Fibroblast of lung (primary cell): Measurements from ENCODE around the gene IL17C. TPM values are rescaled to one million over a fixed set of nuclear protein-coding genes. Genes with fewer than 3 reads are reported as not detected.

Experiments
- DNase-seq, 2 donors: peaks; one replicate each; pipeline versions ENCODE4 v3.0.0 to v3.0.0-alpha.2; 2010; ENCODE audit warnings: low read depth in 2 of 2
- H2AFZ ChIP-seq: 2 replicates; pipeline ENCODE4 v1.5.1; 2012; ENCODE audit warnings: low read length, control low read depth, inconsistent platforms
- H3K27ac ChIP-seq: 2 replicates; pipeline ENCODE4 v1.5.1; 2011; ENCODE audit warnings: low read length, control low read depth; ENCODE audit not compliant: insufficient read depth
- H3K27me3 ChIP-seq: 2 replicates; pipeline ENCODE4 v1.5.1; 2011; ENCODE audit warnings: mild to moderate bottlenecking, low read length; ENCODE audit not compliant: control insufficient read depth, insufficient read depth
- H3K36me3 ChIP-seq: 2 replicates; pipeline ENCODE4 v1.5.1; 2011; ENCODE audit warnings: low read length; ENCODE audit not compliant: control insufficient read depth, insufficient read depth
- H3K4me1 ChIP-seq: 2 replicates; pipeline ENCODE4 v1.5.1; 2011; ENCODE audit warnings: low read length; ENCODE audit not compliant: control insufficient read depth, insufficient read depth; ENCODE audit errors: extremely low read depth
- H3K4me2 ChIP-seq: 2 replicates; pipeline ENCODE4 v1.5.1; 2011; ENCODE audit warnings: low read length, control low read depth; ENCODE audit not compliant: insufficient read depth; ENCODE audit errors: extremely low read depth
- H3K4me3 ChIP-seq, 4 experiments: fragments of 200-600 bp in 1 of 4; sonication (generic) in 1 of 4; replicated peaks in 1 of 4; 2 replicates each; pipeline ENCODE4 v1.5.1; 2011 to 2016; ENCODE audit warnings: low read length in 4 of 4, low read depth in 3 of 4, mild to moderate bottlenecking in 3 of 4, control low read depth in 2 of 4, inconsistent platforms in 1 of 4, mixed read lengths in 1 of 4; ENCODE audit not compliant: insufficient read depth in 1 of 4; ENCODE audit errors: control extremely low read depth in 1 of 4
- H3K79me2 ChIP-seq: 2 replicates; pipeline ENCODE4 v1.5.1; 2012; ENCODE audit warnings: mild to moderate bottlenecking, low read length, inconsistent platforms; ENCODE audit not compliant: control insufficient read depth, insufficient read depth
- H3K9ac ChIP-seq: 2 replicates; pipeline ENCODE4 v1.5.1; 2011; ENCODE audit warnings: mild to moderate bottlenecking, low read length, control low read depth; ENCODE audit not compliant: insufficient read depth
- H3K9me3 ChIP-seq: 2 replicates; pipeline ENCODE4 v1.5.1; 2012; ENCODE audit warnings: low read depth, low read length; ENCODE audit not compliant: control insufficient read depth, insufficient read depth
- H4K20me1 ChIP-seq: 2 replicates; pipeline ENCODE4 v1.5.1; 2011; ENCODE audit warnings: low read length; ENCODE audit not compliant: control insufficient read depth, insufficient read depth; ENCODE audit errors: extremely low read depth
- EZH2 ChIP-seq: IDR thresholded peaks from 2 replicates; pipeline ENCODE4 v1.5.1; 2012; ENCODE audit warnings: low read length, control low read depth, mild to moderate bottlenecking; ENCODE audit errors: missing control alignments
- polyA plus RNA-seq, 2 donors: library from polyadenylated mRNA; depleted of rRNA in 1 of 2; stranded (reverse) in 1 of 2; unstranded in 1 of 2; fragments of >200 nt; gene quantifications; 2 replicates each; pipeline ENCODE4 v1.2.1, GENCODE V29; 2011 to 2012; ENCODE audit warnings: missing spikeins in 1 of 2
- total RNA-seq: library from RNA; depleted of rRNA; stranded (reverse); fragments of >200 nt; gene quantifications from 2 replicates; pipeline ENCODE4 v1.2.1, GENCODE V29; 2014
- TF ChIP-seq, protein P1 (sequence below), 2 donors: IDR thresholded peaks in 1 of 2; conservative IDR thresholded peaks in 1 of 2; 1 replicate in 1 of 2; 2 replicates in 1 of 2; pipeline ENCODE4 v1.5.1; 2011 to 2012; ENCODE audit warnings: low read length in 2 of 2, control low read depth in 1 of 2, inconsistent platforms in 1 of 2, low read depth in 1 of 2, mild to moderate bottlenecking in 1 of 2

Gene IL17C
- total and polyA plus RNA-seq, 2 donors (not counting 1 experiment from before 2014, with no cell fraction given): not detected

DNA sequence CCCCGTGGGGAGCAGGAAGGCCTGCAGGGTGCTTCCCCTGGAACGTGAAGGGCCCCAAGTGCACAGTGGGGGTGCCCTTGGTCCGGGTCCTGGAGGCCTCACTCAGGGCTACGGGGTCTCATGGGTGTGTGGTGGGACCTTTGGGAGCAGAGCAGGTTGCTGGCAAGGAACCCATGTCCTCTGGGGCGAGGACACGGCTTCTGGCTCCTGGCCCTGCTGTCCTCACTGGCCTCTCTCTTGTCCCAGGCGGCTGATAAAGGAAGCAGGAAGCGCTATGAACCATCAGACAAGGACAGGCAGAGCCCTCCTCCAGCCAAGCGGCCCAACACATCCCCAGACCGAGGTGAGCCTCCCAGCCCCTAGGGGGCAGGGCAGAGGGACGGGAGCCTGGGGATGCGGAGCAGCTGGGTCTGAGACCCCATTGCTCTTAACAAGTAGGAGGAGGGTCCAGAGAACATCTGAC is 9.8 kb upstream of the IL17C start:
- Histone ChIP-seq H3K9ac (no peak overlapping the region), H3K27me3 (no peaks in the 10 kb centered on the region), H3K79me2 (no peaks in the 10 kb centered on the region), H4K20me1 (no peaks in the 10 kb centered on the region), H3K4me2 (no peak overlapping the region), H3K36me3 (peaks cover 24% of the 10 kb centered on the region), H3K9me3 (no peaks in the 10 kb centered on the region), H3K27ac (no peak overlapping the region), H3K4me1 (no peaks in the 10 kb centered on the region), H3K4me3 (no peak overlapping the region), H2AFZ (no peak overlapping the region)
- TF ChIP-seq, protein P1, sequence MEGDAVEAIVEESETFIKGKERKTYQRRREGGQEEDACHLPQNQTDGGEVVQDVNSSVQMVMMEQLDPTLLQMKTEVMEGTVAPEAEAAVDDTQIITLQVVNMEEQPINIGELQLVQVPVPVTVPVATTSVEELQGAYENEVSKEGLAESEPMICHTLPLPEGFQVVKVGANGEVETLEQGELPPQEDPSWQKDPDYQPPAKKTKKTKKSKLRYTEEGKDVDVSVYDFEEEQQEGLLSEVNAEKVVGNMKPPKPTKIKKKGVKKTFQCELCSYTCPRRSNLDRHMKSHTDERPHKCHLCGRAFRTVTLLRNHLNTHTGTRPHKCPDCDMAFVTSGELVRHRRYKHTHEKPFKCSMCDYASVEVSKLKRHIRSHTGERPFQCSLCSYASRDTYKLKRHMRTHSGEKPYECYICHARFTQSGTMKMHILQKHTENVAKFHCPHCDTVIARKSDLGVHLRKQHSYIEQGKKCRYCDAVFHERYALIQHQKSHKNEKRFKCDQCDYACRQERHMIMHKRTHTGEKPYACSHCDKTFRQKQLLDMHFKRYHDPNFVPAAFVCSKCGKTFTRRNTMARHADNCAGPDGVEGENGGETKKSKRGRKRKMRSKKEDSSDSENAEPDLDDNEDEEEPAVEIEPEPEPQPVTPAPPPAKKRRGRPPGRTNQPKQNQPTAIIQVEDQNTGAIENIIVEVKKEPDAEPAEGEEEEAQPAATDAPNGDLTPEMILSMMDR (conservative IDR thresholded peaks at IDR 0.05 in 1 of 2, IDR thresholded peaks at IDR 0.05 in 1 of 2; ENCODE audit: low read depth in 1 of 2, low read length in 2 of 2): peak in 1 of 2 donors; percentile 38
- no peak for TF ChIP-seq EZH2
- DNase-seq: no peak

DNA sequence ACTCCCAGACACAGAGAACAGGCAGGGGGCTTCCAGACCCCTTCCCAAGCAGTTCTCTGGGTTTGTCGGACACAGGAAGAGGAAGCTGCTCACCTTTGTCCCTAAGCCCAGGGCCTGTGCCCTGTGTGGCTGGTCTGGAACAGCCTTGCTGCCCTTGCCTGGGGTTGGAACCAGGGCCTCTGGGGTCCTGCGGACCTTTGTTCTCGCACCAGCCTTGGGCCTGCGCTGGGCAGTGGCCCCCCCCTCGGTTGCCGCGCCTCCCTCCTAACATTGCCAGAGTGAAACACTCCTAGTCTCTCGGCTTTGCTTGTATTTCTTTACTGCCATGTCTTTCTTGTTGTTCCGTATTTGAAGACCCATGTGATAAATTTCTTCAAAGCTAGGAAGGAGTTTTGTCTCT is 8.5 kb upstream of the IL17C start:
- Histone ChIP-seq H3K4me3 (no peak overlapping the region), H4K20me1 (no peaks in the 10 kb centered on the region), H3K9me3 (no peaks in the 10 kb centered on the region), H3K79me2 (no peaks in the 10 kb centered on the region), H3K36me3 (peaks cover 20% of the 10 kb centered on the region), H2AFZ (no peak overlapping the region), H3K4me2 (no peak overlapping the region), H3K27me3 (no peaks in the 10 kb centered on the region), H3K4me1 (peaks cover 2% of the 10 kb centered on the region), H3K27ac (no peak overlapping the region), H3K9ac (no peak overlapping the region)
- TF ChIP-seq, protein P1 (conservative IDR thresholded peaks at IDR 0.05 in 1 of 2, IDR thresholded peaks at IDR 0.05 in 1 of 2; ENCODE audit: low read depth in 1 of 2, low read length in 2 of 2): no peak
- TF ChIP-seq EZH2: no peak
- no peak for DNase-seq

DNA sequence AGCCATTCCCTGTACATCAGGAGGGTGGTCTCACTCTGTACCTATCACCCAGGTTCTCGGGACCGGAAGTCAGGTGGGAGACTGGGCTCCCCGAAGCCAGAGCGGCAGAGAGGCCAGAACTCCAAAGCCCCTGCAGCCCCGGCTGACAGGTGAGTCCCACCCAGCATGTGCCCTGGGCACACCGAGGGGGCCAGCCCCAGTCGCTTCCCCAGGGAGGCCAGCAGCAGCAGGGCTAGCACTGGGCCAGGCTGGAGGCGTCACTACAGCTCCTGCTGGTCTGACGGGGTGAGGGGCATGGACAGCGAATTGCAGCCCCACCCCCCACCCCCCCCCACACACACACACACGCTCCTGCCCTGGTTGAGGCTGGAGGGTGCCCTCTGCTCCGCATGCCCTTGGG is 7.9 kb upstream of the IL17C start:
- no peak overlapping the region for H2AFZ ChIP-seq
- H3K79me2 ChIP-seq: no peaks in the 10 kb centered on the region
- peaks cover 16% of the 10 kb centered on the region for H3K36me3 ChIP-seq
- H3K4me3 ChIP-seq: no peak overlapping the region
- H3K4me1 ChIP-seq: peaks cover 2% of the 10 kb centered on the region
- no peaks in the 10 kb centered on the region for H3K9me3 ChIP-seq
- no peak for DNase-seq
- TF ChIP-seq, protein P1 (conservative IDR thresholded peaks at IDR 0.05 in 1 of 2, IDR thresholded peaks at IDR 0.05 in 1 of 2; ENCODE audit: low read depth in 1 of 2, low read length in 2 of 2): no peak
- H4K20me1 ChIP-seq: no peaks in the 10 kb centered on the region
- no peak overlapping the region for H3K9ac ChIP-seq
- no peak overlapping the region for H3K4me2 ChIP-seq
- no peaks in the 10 kb centered on the region for H3K27me3 ChIP-seq
- no peak overlapping the region for H3K27ac ChIP-seq
